ENCODE measurements around the gene DPM3. TPM values are rescaled to one million over a fixed set of nuclear protein-coding genes. Genes with fewer than 3 reads are reported as not detected.
A peak's percentile ranks its signal among the peaks of the same experiment; 100 is the strongest.

DPM3 gene
- total and polyA plus RNA-seq, 11 donors: 46.1 to 216 (median 61.0) TPM

- Histone ChIP-seq H3K4me1 (peaks cover 0 to 15% (median 10%) of the 10 kb centered on the region in 12 donors), H3K27ac (no peak overlapping the region), H3K9me3 (no peaks in the 10 kb centered on the region), H3K36me3 (no peaks in the 10 kb centered on the region), H3K4me3 (no peak overlapping the region), H3K27me3 (no peaks in the 10 kb centered on the region)
- intact Hi-C loops (cut with DNase I): no loop called here
- DNase-seq (no peak), ATAC-seq (no peak)
- TF ChIP-seq CTCF (IDR thresholded peaks at IDR 0.05): no peak
- TF ChIP-seq POLR2A (IDR thresholded peaks at IDR 0.05): no peak
- WGBS, 4 donors: 75 to 80% (median 77%) methylated on average over 6 of the region's 6 CpGs
These were observed 33.5 kb downstream of the DPM3 start for GRCh38 chr1:155106862-155107261.

GRCh38 chr1:155105604-155106011 is 34.7 kb downstream of the DPM3 start:
- H3K9me3 ChIP-seq: no peaks in the 10 kb centered on the region
- H3K4me3 ChIP-seq: no peak overlapping the region
- DNase-seq (peak in 1 of 5 donors; percentile 47), ATAC-seq (peak; percentile 41 to 69 (median 56))
- peaks cover 0 to 21% (median 10%) of the 10 kb centered on the region in 12 donors for H3K4me1 ChIP-seq
- H3K27ac ChIP-seq: peak overlapping the region in 1 of 12 donors; percentile 9
- no peaks in the 10 kb centered on the region for H3K27me3 ChIP-seq
- TF ChIP-seq POLR2A (IDR thresholded peaks at IDR 0.05) (no peak), CTCF (IDR thresholded peaks at IDR 0.05) (no peak)
- no peaks in the 10 kb centered on the region for H3K36me3 ChIP-seq
- WGBS, 4 donors: 52 to 69% (median 59%) methylated on average over 7 of the region's 7 CpGs
- intact Hi-C loops (cut with DNase I): no loop called here

- Histone ChIP-seq H3K4me3 (no peak overlapping the region), H3K9me3 (no peaks in the 10 kb centered on the region), H3K27me3 (no peaks in the 10 kb centered on the region), H3K4me1 (peaks cover 0 to 21% (median 10%) of the 10 kb centered on the region in 12 donors), H3K36me3 (no peaks in the 10 kb centered on the region), H3K27ac (peak overlapping the region in 2 of 12 donors; percentile 9 to 13)
- ATAC-seq (peak; percentile 35 to 62 (median 50)), DNase-seq (no peak)
- TF ChIP-seq POLR2A (IDR thresholded peaks at IDR 0.05) (no peak), CTCF (IDR thresholded peaks at IDR 0.05) (no peak)
- intact Hi-C loops (cut with DNase I): no loop called here
- 78 to 82% (median 80%) methylated on average over 7 of the region's 7 CpGs for WGBS, 4 donors
These were observed 35.5 kb downstream of the DPM3 start for GRCh38 chr1:155104605-155105534.

GRCh38 chr1:155103325-155103724 is 37.0 kb downstream of the DPM3 start:
- whole genome bisulfite sequencing, 4 donors: 75 to 93% (median 89%) methylated on average over 9 of the region's 9 CpGs
- no peaks in the 10 kb centered on the region for H3K27me3 ChIP-seq
- peaks cover 0 to 21% (median 10%) of the 10 kb centered on the region in 12 donors for H3K4me1 ChIP-seq
- no peaks in the 10 kb centered on the region for H3K36me3 ChIP-seq
- intact Hi-C loops (cut with DNase I): no loop called here
- H3K27ac ChIP-seq: no peak overlapping the region
- H3K9me3 ChIP-seq: no peaks in the 10 kb centered on the region
- no peak overlapping the region for H3K4me3 ChIP-seq
- no peak for TF ChIP-seq CTCF (IDR thresholded peaks at IDR 0.05)
- TF ChIP-seq POLR2A (IDR thresholded peaks at IDR 0.05): no peak
- ATAC-seq (no peak), DNase-seq (no peak)
